ENCODE results near the gene GRID1. TPM values are rescaled to one million over a fixed set of nuclear protein-coding genes. Genes with fewer than 3 reads are reported as not detected.

The GRID1 gene
- polyA plus RNA-seq, 1 donor (not counting 4 experiments of a cell fraction or from before 2014, with no cell fraction given): 0.01 TPM

DNA sequence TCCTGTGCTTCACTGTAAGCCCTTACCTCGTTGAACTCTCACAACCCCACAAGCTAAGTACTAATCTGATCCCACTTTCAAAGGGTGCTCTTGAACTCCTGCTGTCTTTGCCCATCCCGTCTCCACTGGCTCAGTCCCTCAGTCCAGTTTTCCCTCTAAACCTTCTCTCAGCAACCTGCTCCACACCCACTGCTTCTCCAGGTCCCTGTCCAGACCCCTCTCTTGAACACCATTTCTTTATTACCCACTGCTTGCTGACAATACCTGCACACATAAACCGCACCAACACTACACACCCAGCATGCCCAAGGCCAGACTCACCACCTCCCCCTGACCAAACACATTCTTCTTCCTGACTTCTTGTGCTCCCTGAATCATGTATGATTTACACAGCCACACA is 343.3 kb downstream of the GRID1 start:
- Histone ChIP-seq H3K27me3 (ENCODE audit: control insufficient read depth, extremely low read depth, insufficient read depth, low read length) (no peaks in the 10 kb centered on the region), H2AFZ (ENCODE audit: control insufficient read depth, low read length) (no peak overlapping the region), H4K20me1 (ENCODE audit: control insufficient read depth, extremely low read depth, insufficient read depth, low read length) (no peaks in the 10 kb centered on the region), H3K9me1 (ENCODE audit: control insufficient read depth, extremely low read depth, insufficient read depth, low read length) (no peaks in the 10 kb centered on the region), H3K79me2 (ENCODE audit: control insufficient read depth, insufficient read depth, low read length) (no peaks in the 10 kb centered on the region), H3K4me2 (ENCODE audit: control insufficient read depth, extremely low read depth, insufficient read depth, low read depth, low read length) (no peak overlapping the region), H3K9ac (ENCODE audit: control insufficient read depth, extremely low read depth, insufficient read depth, low read length) (no peak overlapping the region), H3K27ac (ENCODE audit: control insufficient read depth, insufficient read depth, low read length) (no peak overlapping the region), H3K9me3 (ENCODE audit: control insufficient read depth, low read depth, low read length) (no peaks in the 10 kb centered on the region), H3K4me3 (ENCODE audit: control insufficient read depth in 2 of 3, extremely low read depth in 1 of 3, insufficient read depth in 2 of 3, low read depth in 1 of 3, low read length in 3 of 3) (no peak overlapping the region), H3K4me1 (ENCODE audit: control insufficient read depth, extremely low read depth, insufficient read depth, low read length) (no peaks in the 10 kb centered on the region), H3K36me3 (ENCODE audit: control insufficient read depth in 2 of 2, extremely low read depth in 1 of 2, insufficient read depth in 2 of 2, low read length in 2 of 2) (no peaks in the 10 kb centered on the region)
- dilution Hi-C loops (cut with MboI; ENCODE audit: extremely low pct_ligation_motif_present, low sequenced_read_pairs): no loop called here
- DNase-seq (ENCODE audit: low read depth, low spot score): no peak
- FAIRE-seq: no peak
- no peak for TF ChIP-seq EZH2 (IDR thresholded peaks at IDR 0.05; ENCODE audit: low read length)
- TF ChIP-seq, protein P1, sequence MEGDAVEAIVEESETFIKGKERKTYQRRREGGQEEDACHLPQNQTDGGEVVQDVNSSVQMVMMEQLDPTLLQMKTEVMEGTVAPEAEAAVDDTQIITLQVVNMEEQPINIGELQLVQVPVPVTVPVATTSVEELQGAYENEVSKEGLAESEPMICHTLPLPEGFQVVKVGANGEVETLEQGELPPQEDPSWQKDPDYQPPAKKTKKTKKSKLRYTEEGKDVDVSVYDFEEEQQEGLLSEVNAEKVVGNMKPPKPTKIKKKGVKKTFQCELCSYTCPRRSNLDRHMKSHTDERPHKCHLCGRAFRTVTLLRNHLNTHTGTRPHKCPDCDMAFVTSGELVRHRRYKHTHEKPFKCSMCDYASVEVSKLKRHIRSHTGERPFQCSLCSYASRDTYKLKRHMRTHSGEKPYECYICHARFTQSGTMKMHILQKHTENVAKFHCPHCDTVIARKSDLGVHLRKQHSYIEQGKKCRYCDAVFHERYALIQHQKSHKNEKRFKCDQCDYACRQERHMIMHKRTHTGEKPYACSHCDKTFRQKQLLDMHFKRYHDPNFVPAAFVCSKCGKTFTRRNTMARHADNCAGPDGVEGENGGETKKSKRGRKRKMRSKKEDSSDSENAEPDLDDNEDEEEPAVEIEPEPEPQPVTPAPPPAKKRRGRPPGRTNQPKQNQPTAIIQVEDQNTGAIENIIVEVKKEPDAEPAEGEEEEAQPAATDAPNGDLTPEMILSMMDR (optimal IDR thresholded peaks at IDR 0.05 in 1 of 3, IDR thresholded peaks at IDR 0.05 in 1 of 3, conservative IDR thresholded peaks at IDR 0.05 in 1 of 3; ENCODE audit: extremely low read depth in 1 of 3, insufficient read depth in 2 of 3, low read length in 3 of 3): no peak

DNA sequence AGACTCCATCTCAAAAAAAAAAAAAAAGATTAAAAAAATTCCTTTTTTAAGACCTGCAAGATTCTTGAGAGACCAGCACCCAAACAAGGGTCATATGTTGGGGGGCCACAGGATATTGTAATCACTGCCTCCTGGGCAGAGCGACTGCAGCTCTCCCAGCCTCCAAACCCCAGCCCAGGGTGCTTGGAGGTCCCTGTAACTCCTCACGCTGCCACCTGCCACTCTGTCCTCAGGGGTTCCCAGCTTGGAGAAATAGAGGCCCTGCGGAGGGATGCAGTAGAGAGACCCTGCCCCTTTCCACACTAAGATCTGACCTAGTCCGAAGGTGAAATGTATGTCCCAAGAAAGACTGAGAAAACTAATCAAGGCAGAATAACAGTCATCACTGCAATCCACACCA is 343.7 kb downstream of the GRID1 start:
- no peak for TF ChIP-seq EZH2 (IDR thresholded peaks at IDR 0.05; ENCODE audit: low read length)
- TF ChIP-seq, protein P1 (optimal IDR thresholded peaks at IDR 0.05 in 1 of 3, IDR thresholded peaks at IDR 0.05 in 1 of 3, conservative IDR thresholded peaks at IDR 0.05 in 1 of 3; ENCODE audit: extremely low read depth in 1 of 3, insufficient read depth in 2 of 3, low read length in 3 of 3): no peak
- Histone ChIP-seq H3K9me3 (ENCODE audit: control insufficient read depth, low read depth, low read length) (no peaks in the 10 kb centered on the region), H3K9ac (ENCODE audit: control insufficient read depth, extremely low read depth, insufficient read depth, low read length) (no peak overlapping the region), H3K4me2 (ENCODE audit: control insufficient read depth, extremely low read depth, insufficient read depth, low read depth, low read length) (no peak overlapping the region), H3K36me3 (ENCODE audit: control insufficient read depth in 2 of 2, extremely low read depth in 1 of 2, insufficient read depth in 2 of 2, low read length in 2 of 2) (no peaks in the 10 kb centered on the region), H3K4me3 (ENCODE audit: control insufficient read depth in 2 of 3, extremely low read depth in 1 of 3, insufficient read depth in 2 of 3, low read depth in 1 of 3, low read length in 3 of 3) (no peak overlapping the region), H3K4me1 (ENCODE audit: control insufficient read depth, extremely low read depth, insufficient read depth, low read length) (no peaks in the 10 kb centered on the region), H3K9me1 (ENCODE audit: control insufficient read depth, extremely low read depth, insufficient read depth, low read length) (no peaks in the 10 kb centered on the region), H3K79me2 (ENCODE audit: control insufficient read depth, insufficient read depth, low read length) (no peaks in the 10 kb centered on the region), H3K27ac (ENCODE audit: control insufficient read depth, insufficient read depth, low read length) (no peak overlapping the region), H2AFZ (ENCODE audit: control insufficient read depth, low read length) (no peak overlapping the region), H4K20me1 (ENCODE audit: control insufficient read depth, extremely low read depth, insufficient read depth, low read length) (no peaks in the 10 kb centered on the region), H3K27me3 (ENCODE audit: control insufficient read depth, extremely low read depth, insufficient read depth, low read length) (no peaks in the 10 kb centered on the region)
- DNase-seq (ENCODE audit: low read depth, low spot score) (no peak), FAIRE-seq (no peak)
- dilution Hi-C loops (cut with MboI; ENCODE audit: extremely low pct_ligation_motif_present, low sequenced_read_pairs): no loop called here
